Body of pancreas (tissue), 4 donors: ENCODE results near the gene STX18. TPM values are rescaled to one million over a fixed set of nuclear protein-coding genes. Genes with fewer than 3 reads are reported as not detected.

Experiments used
- ATAC-seq: fragments of 150-250 bp; one replicate; pipeline ENCODE4 v1.9.1; 2016
- DNase-seq, 4 donors: peaks; one replicate each; pipeline ENCODE4 v3.0.0-alpha.2; 2019
- H3K27ac ChIP-seq, 4 donors: fragments of 200-600 bp; sonication (generic); 1 replicate in 3 of 4; 2 replicates in 1 of 4; pipeline versions ENCODE4 v1.5.1 to v1.6.1; 2016 to 2019; ENCODE audit warnings: mild to moderate bottlenecking in 1 of 4, mixed read lengths in 1 of 4, moderate library complexity in 1 of 4
- H3K27me3 ChIP-seq, 2 donors: fragments of 200-600 bp; sonication (generic); one replicate each; pipeline ENCODE4 v1.6.0; 2016; ENCODE audit warnings: mild to moderate bottlenecking in 1 of 2
- H3K36me3 ChIP-seq, 2 donors: fragments of 200-600 bp; sonication (generic); replicated peaks in 1 of 2; 2 replicates each; pipeline ENCODE4 v1.5.1; 2016; ENCODE audit warnings: low read depth in 2 of 2; ENCODE audit not compliant: insufficient read depth in 1 of 2
- H3K4me1 ChIP-seq: fragments of 200-600 bp; sonication (generic); one replicate; pipeline ENCODE4 v1.6.0; 2016
- H3K4me3 ChIP-seq, 2 donors: fragments of 200-600 bp; sonication (generic); 1 replicate in 1 of 2; 2 replicates in 1 of 2; pipeline ENCODE4 v1.5.1; 2016 to 2019
- H3K9me3 ChIP-seq, 3 donors: fragments of 200-600 bp; sonication (generic); 1 replicate in 2 of 3; 2 replicates in 1 of 3; pipeline ENCODE4 v1.5.1; 2016
- POLR2A ChIP-seq, 3 donors: fragments of 450-650 bp; IDR thresholded peaks; one replicate each; pipeline ENCODE4 v1.6.1; 2016; ENCODE audit warnings: antibody characterized with exemption in 3 of 3, mild to moderate bottlenecking in 2 of 3
- WGBS, 2 donors: methylation state at CpG; one replicate each; pipeline ENCODE4 v1.1.5; 2017; 5-methylcytosine and 5-hydroxymethylcytosine counted together
- intact Hi-C: fragments of 100-400 bp; cut with DNase I; formaldehyde crosslinking; loops from one replicate; pipeline ENCODE4 v1.15.1; 2023
- total RNA-seq, 2 donors: library from RNA; depleted of rRNA; stranded (reverse); fragments of >200 nt; gene quantifications; one replicate each; pipeline ENCODE4 v1.1.0, GENCODE V29; 2016
- TF ChIP-seq, protein P1 (sequence below), 7 experiments: fragments of 450-650 bp in 4 of 7; fragments of 200-600 bp in 3 of 7; sonication (generic) in 3 of 7; IDR thresholded peaks; one replicate each; pipeline ENCODE4 v1.5.1; 2016 to 2019; ENCODE audit warnings: antibody characterized with exemption in 7 of 7

The STX18 gene
- total RNA-seq, 2 donors from 2014 or later: 13.5 to 53.4 TPM

DNA sequence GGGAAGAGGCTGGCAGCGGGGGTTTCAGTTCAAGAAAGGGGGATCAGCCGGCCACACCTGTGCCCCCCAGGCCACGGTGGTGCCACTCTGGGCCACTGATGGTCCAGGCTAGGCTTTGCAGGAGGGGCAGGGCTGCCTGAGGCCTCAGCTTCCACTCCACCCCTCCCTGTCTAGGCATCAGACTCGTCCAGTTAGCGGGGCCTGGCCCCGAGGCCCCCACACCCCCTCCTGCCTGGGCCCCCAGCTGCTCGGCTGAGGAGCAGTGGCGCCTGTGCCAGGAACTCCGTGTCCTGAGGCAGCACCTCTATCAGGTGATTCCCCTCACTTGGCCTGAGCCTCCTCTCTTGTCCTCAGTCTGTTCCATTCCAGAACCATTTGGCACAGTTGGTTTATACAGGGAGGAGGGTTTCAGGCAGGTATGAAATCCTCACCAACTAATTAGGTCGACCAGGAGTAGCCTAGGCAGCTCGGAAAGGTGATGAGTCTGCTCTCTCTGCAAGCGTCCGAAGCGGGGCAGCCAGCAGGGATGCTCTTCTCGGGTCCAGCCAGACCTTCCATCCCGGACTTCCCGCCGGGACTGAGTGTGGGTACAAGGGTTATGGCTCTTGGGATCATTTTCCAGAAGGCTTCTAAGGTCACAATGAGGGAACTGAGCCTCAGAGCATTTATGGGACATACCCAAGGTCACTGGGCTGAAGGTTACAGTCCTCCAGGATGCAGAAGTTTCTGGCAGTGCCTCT, 152.8 kb downstream of the STX18 start:
- Histone ChIP-seq H3K9me3 (no peaks in the 10 kb centered on the region), H3K27me3 (no peaks in the 10 kb centered on the region), H3K27ac (no peak overlapping the region), H3K4me3 (no peak overlapping the region), H3K36me3 (no peaks in the 10 kb centered on the region), H3K4me1 (peaks cover 22% of the 10 kb centered on the region)
- 40 to 53% methylated on average over 7 to 17 of the region's 18 CpGs for WGBS, 2 donors
- TF ChIP-seq, protein P1, sequence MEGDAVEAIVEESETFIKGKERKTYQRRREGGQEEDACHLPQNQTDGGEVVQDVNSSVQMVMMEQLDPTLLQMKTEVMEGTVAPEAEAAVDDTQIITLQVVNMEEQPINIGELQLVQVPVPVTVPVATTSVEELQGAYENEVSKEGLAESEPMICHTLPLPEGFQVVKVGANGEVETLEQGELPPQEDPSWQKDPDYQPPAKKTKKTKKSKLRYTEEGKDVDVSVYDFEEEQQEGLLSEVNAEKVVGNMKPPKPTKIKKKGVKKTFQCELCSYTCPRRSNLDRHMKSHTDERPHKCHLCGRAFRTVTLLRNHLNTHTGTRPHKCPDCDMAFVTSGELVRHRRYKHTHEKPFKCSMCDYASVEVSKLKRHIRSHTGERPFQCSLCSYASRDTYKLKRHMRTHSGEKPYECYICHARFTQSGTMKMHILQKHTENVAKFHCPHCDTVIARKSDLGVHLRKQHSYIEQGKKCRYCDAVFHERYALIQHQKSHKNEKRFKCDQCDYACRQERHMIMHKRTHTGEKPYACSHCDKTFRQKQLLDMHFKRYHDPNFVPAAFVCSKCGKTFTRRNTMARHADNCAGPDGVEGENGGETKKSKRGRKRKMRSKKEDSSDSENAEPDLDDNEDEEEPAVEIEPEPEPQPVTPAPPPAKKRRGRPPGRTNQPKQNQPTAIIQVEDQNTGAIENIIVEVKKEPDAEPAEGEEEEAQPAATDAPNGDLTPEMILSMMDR (IDR thresholded peaks at IDR 0.05): no peak
- TF ChIP-seq POLR2A (IDR thresholded peaks at IDR 0.05): no peak
- intact Hi-C loops: no loop called here
- ATAC-seq: no peak
- DNase-seq: no peak

DNA sequence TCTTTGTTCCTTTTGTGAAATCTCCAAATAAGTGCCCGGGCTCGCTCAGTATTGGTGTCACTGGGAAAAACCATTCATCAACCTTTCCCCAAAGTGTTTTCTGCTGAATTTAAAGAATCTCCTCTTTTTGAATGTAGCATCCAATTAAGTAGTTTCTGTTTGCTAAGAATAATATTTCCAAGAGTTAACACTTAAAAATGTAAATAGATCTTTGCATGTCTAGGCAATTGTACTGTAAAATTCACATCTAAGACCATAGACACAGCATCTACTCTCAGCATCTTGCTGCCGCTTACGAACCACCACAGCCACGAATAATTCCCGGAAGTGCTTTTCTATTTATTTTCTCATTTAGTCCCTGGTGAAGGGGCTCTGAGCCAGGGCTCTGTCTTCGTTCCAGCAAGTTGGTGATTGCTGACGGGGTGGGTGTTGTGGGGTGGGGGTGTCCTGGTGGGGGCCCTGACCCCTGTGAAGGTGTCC, 153.5 kb downstream of the STX18 start:
- WGBS, 2 donors: 18 to 25% methylated on average over 7 to 8 of the region's 8 CpGs

DNA sequence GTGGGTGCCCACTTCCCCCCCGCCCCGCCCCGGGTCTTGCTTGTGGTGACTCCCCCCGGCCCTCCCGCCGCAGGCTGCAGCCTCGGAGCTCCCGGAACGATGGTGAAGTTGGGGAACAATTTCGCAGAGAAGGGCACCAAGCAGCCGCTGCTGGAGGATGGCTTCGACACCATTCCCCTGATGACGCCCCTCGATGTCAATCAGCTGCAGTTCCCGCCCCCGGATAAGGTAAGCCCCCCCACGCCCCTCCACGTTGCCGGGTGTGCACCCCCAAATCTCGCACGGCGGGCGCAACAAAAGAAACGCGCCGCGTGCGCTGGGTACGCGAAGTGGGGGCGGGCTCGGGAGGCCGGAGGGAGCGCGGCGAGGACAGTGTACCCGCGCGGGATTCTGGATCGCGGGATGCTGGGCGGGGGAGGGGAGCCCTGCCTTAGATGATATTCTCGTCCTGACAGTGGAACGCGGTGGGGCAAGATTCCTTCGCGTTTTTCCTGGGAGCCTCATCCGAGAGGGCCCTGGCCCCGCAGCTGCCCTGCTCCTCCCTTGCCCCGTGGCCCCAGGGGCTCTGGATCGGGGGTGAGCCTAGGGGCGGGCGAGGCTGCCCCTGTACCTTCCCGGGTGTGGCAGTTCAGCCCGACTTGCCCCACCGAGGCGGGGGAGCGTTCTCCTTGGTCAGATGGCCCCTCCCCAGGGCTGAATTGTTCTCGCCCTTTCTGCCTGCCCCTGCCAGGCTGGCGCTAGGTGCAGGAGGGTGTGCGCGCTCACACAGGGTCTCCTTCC, 154.1 kb downstream of the STX18 start:
- H3K36me3 ChIP-seq: no peaks in the 10 kb centered on the region
- DNase-seq (no peak), ATAC-seq (no peak)
- H3K27me3 ChIP-seq: no peaks in the 10 kb centered on the region
- no peak overlapping the region for H3K4me3 ChIP-seq
- H3K27ac ChIP-seq: no peak overlapping the region
- peaks cover 22% of the 10 kb centered on the region for H3K4me1 ChIP-seq
- intact Hi-C loops: no loop called here
- no peak for TF ChIP-seq POLR2A (IDR thresholded peaks at IDR 0.05)
- TF ChIP-seq, protein P1 (IDR thresholded peaks at IDR 0.05): no peak
- H3K9me3 ChIP-seq: no peaks in the 10 kb centered on the region
- 2 to 3% methylated on average over 20 to 36 of the region's 62 CpGs for WGBS, 2 donors

More for the DNA sequence above, 153.5 kb downstream of the STX18 start:
- no peak for TF ChIP-seq POLR2A (IDR thresholded peaks at IDR 0.05)
- TF ChIP-seq, protein P1 (IDR thresholded peaks at IDR 0.05): no peak
- Histone ChIP-seq H3K9me3 (no peaks in the 10 kb centered on the region), H3K4me1 (peaks cover 22% of the 10 kb centered on the region), H3K4me3 (no peak overlapping the region), H3K27ac (no peak overlapping the region), H3K36me3 (no peaks in the 10 kb centered on the region), H3K27me3 (no peaks in the 10 kb centered on the region)
- intact Hi-C loops: no loop called here
- ATAC-seq: no peak
- no peak for DNase-seq

DNA sequence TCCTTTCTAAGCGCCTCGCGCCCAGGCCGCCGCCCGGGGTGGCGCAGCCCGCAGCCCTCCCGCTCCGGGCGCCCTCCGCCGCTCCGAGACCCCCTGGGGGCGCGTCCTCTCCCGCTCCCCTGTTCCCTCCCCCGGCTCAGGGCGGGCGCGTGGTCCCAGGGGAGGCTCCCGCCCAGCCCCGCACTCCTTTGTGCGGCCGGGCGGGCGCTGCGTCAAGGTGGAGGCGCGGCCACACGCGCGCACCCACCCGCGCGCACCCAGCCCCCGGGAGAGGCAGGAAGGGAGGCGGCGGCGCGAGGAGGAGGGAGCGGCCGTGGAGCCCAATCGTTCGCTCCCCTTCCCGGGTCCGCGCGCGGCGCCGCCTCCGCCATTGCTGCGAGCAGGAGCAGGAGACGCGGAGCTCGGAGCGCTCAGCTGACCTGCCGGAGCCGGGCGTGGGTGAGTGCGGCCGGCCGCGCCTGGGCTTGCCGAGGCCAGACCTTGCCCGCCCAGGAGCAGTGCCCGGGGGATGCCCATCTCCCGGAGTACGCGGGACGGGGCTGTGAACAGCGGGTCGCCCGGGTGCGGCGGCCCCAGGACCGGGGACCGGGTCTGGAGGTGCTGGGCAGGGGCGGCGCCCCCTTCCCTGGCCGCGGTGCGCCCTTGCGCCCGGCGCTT, 155.0 kb downstream of the STX18 start, which contains the start of gene NSG1:
NSG1 (plus strand) TSS at position 367 of the 657 bp plus-strand sequence. CDS start 528 bp downstream, outside the sequence.
- Histone ChIP-seq H3K4me1 (peaks cover 22% of the 10 kb centered on the region), H3K36me3 (no peaks in the 10 kb centered on the region), H3K4me3 (no peak within 1 kb of the TSS), H3K27me3 (no peaks in the 10 kb centered on the region), H3K27ac (no peak within 1 kb of the TSS), H3K9me3 (no peaks in the 10 kb centered on the region)
- TF ChIP-seq POLR2A (IDR thresholded peaks at IDR 0.05): no peak
- TF ChIP-seq, protein P1 (IDR thresholded peaks at IDR 0.05): no peak
- DNase-seq (peak in 1 of 4 donors; percentile 25), ATAC-seq (no peak)
- intact Hi-C loops: no loop called here
- 1% methylated on average over 71 of the region's 87 CpGs; no CpG with 5 or more reads in 1 of the 2 donors for WGBS, 2 donors
